H9 (cell line): ENCODE data around the gene PDYN. TPM values are rescaled to one million over a fixed set of nuclear protein-coding genes. Genes with fewer than 3 reads are reported as not detected.

ENCODE experiments used
- DNase-seq: peaks from one replicate; pipeline ENCODE4 v3.0.0-alpha.2; 2017
- H2AFZ ChIP-seq: one replicate; pipeline ENCODE4 v1.6.1; 2013; ENCODE audit warnings: mild to moderate bottlenecking, low read length, control low read depth, moderate library complexity
- H2AK5ac ChIP-seq: 2 replicates; pipeline ENCODE4 v1.6.1; 2013; ENCODE audit warnings: low read length, control low read depth, mixed read lengths; ENCODE audit not compliant: insufficient read length
- H2BK120ac ChIP-seq: one replicate; pipeline ENCODE4 v1.6.1; 2013; ENCODE audit warnings: low read depth, mild to moderate bottlenecking, low read length, control low read depth, inconsistent platforms; ENCODE audit not compliant: poor library complexity, severe bottlenecking
- H2BK12ac ChIP-seq: 2 replicates; pipeline ENCODE4 v1.6.1; 2013; ENCODE audit warnings: low read length, control low read depth, mixed read lengths, low read depth; ENCODE audit not compliant: insufficient read length
- H2BK15ac ChIP-seq: 2 replicates; pipeline ENCODE4 v1.6.1; 2013; ENCODE audit warnings: low read depth, low read length, control low read depth
- H2BK20ac ChIP-seq: one replicate; pipeline ENCODE4 v1.6.1; 2013; ENCODE audit warnings: low read depth, mild to moderate bottlenecking, low read length, control low read depth, inconsistent platforms; ENCODE audit not compliant: poor library complexity, severe bottlenecking
- H2BK5ac ChIP-seq: 2 replicates; pipeline ENCODE4 v1.6.1; 2013; ENCODE audit warnings: low read length, control low read depth, mixed read lengths; ENCODE audit not compliant: insufficient read length
- H3K14ac ChIP-seq: 2 replicates; pipeline ENCODE4 v1.6.1; 2013; ENCODE audit warnings: low read length, control low read depth; ENCODE audit not compliant: insufficient read depth
- H3K18ac ChIP-seq: 2 replicates; pipeline ENCODE4 v1.6.1; 2013; ENCODE audit warnings: low read depth, mild to moderate bottlenecking, mixed read lengths, low read length, control low read depth; ENCODE audit not compliant: insufficient read length
- H3K23ac ChIP-seq: 2 replicates; pipeline ENCODE4 v1.6.1; 2013; ENCODE audit warnings: low read length, control low read depth, mixed read lengths, low read depth; ENCODE audit not compliant: insufficient read length
- H3K23me2 ChIP-seq: 2 replicates; pipeline ENCODE4 v1.6.1; 2013; ENCODE audit warnings: low read depth, mild to moderate bottlenecking, mixed read lengths, low read length, control low read depth; ENCODE audit not compliant: insufficient read length, poor library complexity, severe bottlenecking
- H3K27ac ChIP-seq: 2 replicates; pipeline ENCODE4 v1.5.1; 2013; ENCODE audit warnings: low read length, control low read depth, mixed read lengths, low read depth; ENCODE audit not compliant: insufficient read length
- H3K27me3 ChIP-seq: 2 replicates; pipeline ENCODE4 v1.6.1; 2013; ENCODE audit warnings: low read length, control low read depth, inconsistent platforms; ENCODE audit not compliant: insufficient read depth
- H3K4ac ChIP-seq: 2 replicates; pipeline ENCODE4 v1.6.1; 2013; ENCODE audit warnings: low read depth, mild to moderate bottlenecking, control low read depth, inconsistent platforms, low read length, moderate library complexity
- H3K4me1 ChIP-seq: 2 replicates; pipeline ENCODE4 v1.6.1; 2013; ENCODE audit warnings: low read length, control low read depth, inconsistent platforms; ENCODE audit not compliant: insufficient read depth
- H3K4me2 ChIP-seq: 2 replicates; pipeline ENCODE4 v1.6.1; 2013; ENCODE audit warnings: low read length, control low read depth, mixed read lengths; ENCODE audit not compliant: insufficient read length, insufficient read depth
- H3K56ac ChIP-seq: 2 replicates; pipeline ENCODE4 v1.6.1; 2013; ENCODE audit warnings: low read depth, mild to moderate bottlenecking, mixed read lengths, low read length, control low read depth; ENCODE audit not compliant: insufficient read length
- H3K79me1 ChIP-seq: 2 replicates; pipeline ENCODE4 v1.6.1; 2013; ENCODE audit warnings: low read depth, mild to moderate bottlenecking, moderate library complexity, low read length, control low read depth, inconsistent platforms; ENCODE audit not compliant: insufficient read depth, poor library complexity, severe bottlenecking
- H3K79me2 ChIP-seq: 2 replicates; pipeline ENCODE4 v1.6.1; 2013; ENCODE audit warnings: low read length, control low read depth, inconsistent platforms; ENCODE audit not compliant: insufficient read depth
- H3K9ac ChIP-seq: 2 replicates; pipeline ENCODE4 v1.6.1; 2013; ENCODE audit warnings: low read length, control low read depth, mixed read lengths; ENCODE audit not compliant: insufficient read length; ENCODE audit errors: extremely low read depth
- H3K9me3 ChIP-seq: one replicate; pipeline ENCODE4 v1.6.1; 2013; ENCODE audit warnings: low read depth, low read length, inconsistent platforms; ENCODE audit not compliant: control insufficient read depth
- H3T11ph ChIP-seq: one replicate; pipeline ENCODE4 v1.6.1; 2013; ENCODE audit warnings: mild to moderate bottlenecking, low read length, control low read depth, inconsistent platforms
- H4K20me1 ChIP-seq: one replicate; pipeline ENCODE4 v1.6.1; 2013; ENCODE audit not compliant: control insufficient read depth, insufficient read length, insufficient read depth
- H4K5ac ChIP-seq: 2 replicates; pipeline ENCODE4 v1.6.1; 2013; ENCODE audit warnings: low read depth, mild to moderate bottlenecking, mixed read lengths, low read length, control low read depth; ENCODE audit not compliant: insufficient read length
- H4K8ac ChIP-seq: replicated peaks from 2 replicates; pipeline ENCODE4 v1.6.1; 2013; ENCODE audit warnings: low read length, control low read depth, mixed read lengths, low read depth; ENCODE audit not compliant: insufficient read length
- H4K91ac ChIP-seq: 2 replicates; pipeline ENCODE4 v1.6.1; 2013; ENCODE audit warnings: low read depth, mild to moderate bottlenecking, moderate library complexity, mixed read lengths, low read length, control low read depth; ENCODE audit not compliant: insufficient read length
- H3K27ac Mint-ChIP-seq, 3 experiments: 2 replicates in 2 of 3; 3 replicates in 1 of 3; pipeline ENCODE4 v1.8.0; 2020 to 2021; ENCODE audit warnings: mixed read lengths in 3 of 3, mild to moderate bottlenecking in 1 of 3, moderate library complexity in 1 of 3
- H3K27me3 Mint-ChIP-seq: 2 replicates; pipeline ENCODE4 v1.8.0; 2021; ENCODE audit warnings: low read depth, mild to moderate bottlenecking, moderate library complexity, mixed read lengths
- H3K36me3 Mint-ChIP-seq, 3 experiments: 2 replicates in 2 of 3; 3 replicates in 1 of 3; pipeline ENCODE4 v1.8.0; 2020 to 2021; ENCODE audit warnings: low read depth in 3 of 3, mixed read lengths in 3 of 3; ENCODE audit not compliant: insufficient read depth in 1 of 3
- H3K4me1 Mint-ChIP-seq, 2 experiments: 2 replicates each; pipeline ENCODE4 v1.8.0; 2020; ENCODE audit warnings: mixed read lengths in 2 of 2
- H3K4me3 Mint-ChIP-seq, 2 experiments: 2 replicates in 1 of 2; 3 replicates in 1 of 2; pipeline ENCODE4 v1.8.0; 2020 to 2021; ENCODE audit warnings: mild to moderate bottlenecking in 2 of 2, mixed read lengths in 2 of 2, moderate library complexity in 1 of 2
- H3K9me3 Mint-ChIP-seq, 2 experiments: 2 replicates in 1 of 2; 3 replicates in 1 of 2; pipeline ENCODE4 v1.8.0; 2020; ENCODE audit warnings: mild to moderate bottlenecking in 2 of 2, mixed read lengths in 2 of 2, moderate library complexity in 1 of 2
- WGBS: extraction: QIAGEN DNeasy Blood & Tissue Kit; methylation state at CpG from one replicate; pipeline ENCODE4 v1.1.7; 2013; ENCODE audit warnings: missing lambda C conversion rate, low lambda C conversion rate, mixed read lengths; ENCODE audit not compliant: insufficient read length; ENCODE audit errors: extremely low coverage; 5-methylcytosine and 5-hydroxymethylcytosine counted together
- total RNA-seq: library from RNA; stranded (reverse); gene quantifications from 2 replicates; pipeline ENCODE4 v1.2.1, GENCODE V29; 2021
- TF ChIP-seq, protein P1 (sequence below): fragments of 200-600 bp; sonication (generic); conservative IDR thresholded peaks from 3 replicates; pipeline ENCODE4 v1.8.0; 2021; ENCODE audit warnings: antibody characterized with exemption, mild to moderate bottlenecking

Gene PDYN
- total RNA-seq, 1 experiment from 2014 or later: 0.63 TPM

DNA sequence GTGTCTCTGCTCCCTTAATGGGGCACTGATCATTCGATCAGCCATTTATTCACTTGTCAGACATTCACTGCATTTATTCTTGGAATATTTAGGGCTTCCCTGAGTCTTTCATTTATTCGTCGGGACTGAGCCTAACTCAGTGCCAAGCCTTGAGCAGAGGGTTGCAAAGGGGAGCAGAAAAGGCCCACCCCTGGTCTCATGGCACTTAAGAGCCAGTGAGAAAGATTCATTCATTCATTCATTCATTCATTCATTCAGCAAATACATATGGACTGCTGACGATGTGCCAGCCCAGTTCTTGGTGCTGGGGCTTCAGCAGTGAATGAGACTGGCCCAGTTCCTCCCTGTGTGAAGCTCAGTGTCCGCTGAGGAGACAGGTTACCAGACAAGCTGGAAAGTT lies 62.0 kb downstream of the PDYN start:
- H3K27ac Mint-ChIP-seq: no peak overlapping the region
- Histone ChIP-seq H3K14ac (no peak overlapping the region), H3K27me3 (no peaks in the 10 kb centered on the region), H4K5ac (no peak overlapping the region), H3K79me1 (no peaks in the 10 kb centered on the region), H3T11ph (no peak overlapping the region), H2AFZ (no peak overlapping the region), H3K79me2 (no peaks in the 10 kb centered on the region), H3K4me1 (0 out of 2 replicates have a peak, but pooled peaks cover 4% of the 10 kb centered on the region), H3K27ac (no peak overlapping the region), H3K56ac (no peak overlapping the region), H2BK120ac (no peak overlapping the region), H3K9ac (no peak overlapping the region), H3K4me2 (no peak overlapping the region), H3K18ac (no peak overlapping the region), H2AK5ac (no peak overlapping the region), H3K23me2 (no peaks in the 10 kb centered on the region), H3K9me3 (no peaks in the 10 kb centered on the region), H4K91ac (no peak overlapping the region), H3K4ac (no peak overlapping the region), H2BK5ac (no peak overlapping the region), H2BK12ac (no peak overlapping the region), H2BK15ac (no peak overlapping the region), H3K23ac (no peak overlapping the region), H2BK20ac (no peak overlapping the region), H4K20me1 (no peaks in the 10 kb centered on the region), H4K8ac (no peak overlapping the region)
- H3K27me3 Mint-ChIP-seq: peaks cover 6% of the 10 kb centered on the region
- H3K9me3 Mint-ChIP-seq: no peaks in the 10 kb centered on the region; a peak in 1 of 5 replicates
- TF ChIP-seq, protein P1, sequence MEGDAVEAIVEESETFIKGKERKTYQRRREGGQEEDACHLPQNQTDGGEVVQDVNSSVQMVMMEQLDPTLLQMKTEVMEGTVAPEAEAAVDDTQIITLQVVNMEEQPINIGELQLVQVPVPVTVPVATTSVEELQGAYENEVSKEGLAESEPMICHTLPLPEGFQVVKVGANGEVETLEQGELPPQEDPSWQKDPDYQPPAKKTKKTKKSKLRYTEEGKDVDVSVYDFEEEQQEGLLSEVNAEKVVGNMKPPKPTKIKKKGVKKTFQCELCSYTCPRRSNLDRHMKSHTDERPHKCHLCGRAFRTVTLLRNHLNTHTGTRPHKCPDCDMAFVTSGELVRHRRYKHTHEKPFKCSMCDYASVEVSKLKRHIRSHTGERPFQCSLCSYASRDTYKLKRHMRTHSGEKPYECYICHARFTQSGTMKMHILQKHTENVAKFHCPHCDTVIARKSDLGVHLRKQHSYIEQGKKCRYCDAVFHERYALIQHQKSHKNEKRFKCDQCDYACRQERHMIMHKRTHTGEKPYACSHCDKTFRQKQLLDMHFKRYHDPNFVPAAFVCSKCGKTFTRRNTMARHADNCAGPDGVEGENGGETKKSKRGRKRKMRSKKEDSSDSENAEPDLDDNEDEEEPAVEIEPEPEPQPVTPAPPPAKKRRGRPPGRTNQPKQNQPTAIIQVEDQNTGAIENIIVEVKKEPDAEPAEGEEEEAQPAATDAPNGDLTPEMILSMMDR: no peak
- peaks cover 25 to 27% of the 10 kb centered on the region in 2 experiments for H3K4me1 Mint-ChIP-seq
- no peak overlapping the region for H3K4me3 Mint-ChIP-seq
- no CpG with 5 or more reads among the region's 5 CpGs for WGBS
- H3K36me3 Mint-ChIP-seq: peaks cover 0 to under 1% (median 0%) of the 10 kb centered on the region in 3 experiments; a peak in 2 of 7 replicates
- no peak for DNase-seq
